HG03571 (cell line): Measurements from ENCODE around the gene MEF2C.
"Not testable (repeated sequence)": the region's sequence is repeated elsewhere in the genome, so short reads cannot be mapped to it uniquely, and the experiment has no call there.

Experiments
- ATAC-seq: cut with Tn5 transposase; IDR thresholded peaks from one replicate; pipeline ENCODE4 v1.9.1; 2021; ENCODE audit not compliant: unreplicated experiment

Gene MEF2C

GRCh38 chr5:88808153-88808552 is 74.8 kb downstream of the MEF2C start:
- peak; percentile 67 for ATAC-seq

- no peak for ATAC-seq
Observed at GRCh38 chr5:88807327-88807726, 75.7 kb downstream of the MEF2C start.

- no peak for ATAC-seq
Observed at GRCh38 chr5:88806338-88806737, 76.6 kb downstream of the MEF2C start.

GRCh38 chr5:88805151-88805784 is 77.7 kb downstream of the MEF2C start:
- ATAC-seq = peak; percentile 78

GRCh38 chr5:88804444-88804843 is 78.5 kb downstream of the MEF2C start:
- no peak for ATAC-seq

GRCh38 chr5:88803309-88803708 is 79.7 kb downstream of the MEF2C start:
- ATAC-seq = no peak

- ATAC-seq = no peak
Observed at GRCh38 chr5:88799938-88800535, 82.9 kb downstream of the MEF2C start.

GRCh38 chr5:88798933-88799332 is 84.1 kb downstream of the MEF2C start:
- ATAC-seq = not testable (repeated sequence)

GRCh38 chr5:88793797-88794196 is 89.2 kb downstream of the MEF2C start:
- ATAC-seq = not testable (repeated sequence)

- ATAC-seq = peak; percentile 93
Observed at GRCh38 chr5:88792144-88792840, 90.7 kb downstream of the MEF2C start.

GRCh38 chr5:88787856-88788255 is 95.1 kb downstream of the MEF2C start:
- no peak for ATAC-seq

GRCh38 chr5:88786789-88787188 is 96.2 kb downstream of the MEF2C start:
- no peak for ATAC-seq

- ATAC-seq = peak; percentile 36
Observed at GRCh38 chr5:88785746-88786565, 97.0 kb downstream of the MEF2C start.

- no peak for ATAC-seq
Observed at GRCh38 chr5:88782571-88782970, 100.4 kb downstream of the MEF2C start.

GRCh38 chr5:88780736-88781135 is 102.2 kb downstream of the MEF2C start:
- no peak for ATAC-seq

GRCh38 chr5:88778736-88779135 is 104.2 kb downstream of the MEF2C start:
- no peak for ATAC-seq

- no peak for ATAC-seq
Observed at GRCh38 chr5:88776692-88777091, 106.3 kb downstream of the MEF2C start.

- no peak for ATAC-seq
Observed at GRCh38 chr5:88772831-88773230, 110.2 kb downstream of the MEF2C start.

- ATAC-seq = no peak
Observed at GRCh38 chr5:88772047-88772446, 110.9 kb downstream of the MEF2C start.

GRCh38 chr5:88770276-88771257 is 112.4 kb downstream of the MEF2C start:
- no peak for ATAC-seq
